HG02840 (cell line): ENCODE results near the gene MYMK.

Source experiments
- ATAC-seq: cut with Tn5 transposase; IDR thresholded peaks from one replicate; pipeline ENCODE4 v1.9.1; 2021; ENCODE audit warnings: mild to moderate bottlenecking, moderate library complexity, moderate number of reproducible peaks; ENCODE audit not compliant: unreplicated experiment, low FRiP score

MYMK gene

DNA sequence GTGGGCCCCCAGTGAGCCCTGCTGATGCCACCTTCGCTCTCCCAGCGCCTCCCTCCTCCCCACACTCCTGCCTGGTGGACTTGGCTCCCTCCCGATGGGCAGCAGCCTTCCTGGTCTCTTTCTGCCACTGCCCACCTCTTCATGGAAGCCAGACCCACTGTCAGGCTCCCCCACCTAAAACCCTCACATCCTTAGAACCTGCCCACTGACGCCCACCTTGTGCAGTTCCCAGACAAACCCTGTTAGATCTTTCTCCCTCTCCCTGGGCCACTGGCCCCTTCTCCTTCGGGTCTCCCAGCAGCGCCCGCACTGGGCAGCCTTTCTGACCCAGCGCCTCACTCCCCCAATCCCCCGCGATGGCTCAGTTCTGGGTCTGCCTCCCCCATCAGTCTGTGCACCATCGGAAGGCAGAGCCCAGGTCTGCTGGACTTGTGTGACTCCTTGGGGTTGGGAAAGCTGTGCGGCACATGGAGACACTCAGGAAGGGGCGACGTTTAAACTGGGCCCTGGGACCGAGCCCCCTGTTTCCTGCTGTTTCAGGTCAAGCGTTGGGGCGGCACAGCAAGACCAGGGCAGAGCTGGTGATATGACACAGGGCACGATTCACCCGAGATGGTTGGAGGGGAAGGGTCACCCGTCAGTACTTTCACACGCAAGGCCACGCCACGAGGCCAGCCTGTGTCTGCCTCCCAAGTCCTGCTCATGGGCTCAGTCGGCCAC, 17.4 kb downstream of the MYMK start:
- ATAC-seq: no peak

GRCh38 chr9:133506653-133507038, 18.1 kb downstream of the MYMK start:
- no peak for ATAC-seq

DNA sequence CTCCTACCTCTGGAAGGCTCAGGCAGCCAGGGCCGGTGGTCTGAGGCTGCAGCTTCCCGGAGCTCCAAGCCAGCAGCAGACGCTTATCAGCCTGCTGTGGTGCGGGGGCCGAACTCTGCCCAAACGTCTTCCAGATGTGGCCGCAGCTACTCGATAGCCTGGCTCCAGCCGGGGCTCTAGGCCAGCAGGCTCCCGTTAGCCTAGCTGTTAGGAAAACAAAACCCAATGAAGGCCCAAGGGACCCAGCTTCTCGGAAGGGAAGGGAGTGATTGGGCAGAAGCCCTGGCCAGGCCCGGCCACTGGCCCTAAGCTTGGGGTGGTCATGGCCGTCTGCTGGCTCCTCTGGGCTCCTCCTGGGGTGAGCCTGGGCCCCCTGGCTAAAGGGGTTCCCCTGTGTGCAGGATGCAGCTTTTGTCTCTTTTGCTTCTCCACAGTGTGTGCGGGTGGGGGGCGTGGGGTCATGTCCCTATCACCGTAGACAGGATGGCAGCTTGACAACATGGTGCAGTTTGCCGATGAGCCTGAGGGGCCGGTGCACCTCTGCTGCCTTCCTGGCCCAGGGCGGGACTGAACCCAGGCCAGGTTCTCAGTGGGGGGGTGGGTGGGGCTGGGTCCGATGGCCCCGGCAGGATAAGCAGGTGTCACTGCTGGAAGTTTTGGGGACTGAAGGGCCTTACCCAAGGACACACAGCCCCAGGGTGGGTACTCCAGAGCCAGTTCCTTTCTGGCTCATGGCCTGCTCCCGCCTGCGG, 18.7 kb downstream of the MYMK start:
- ATAC-seq: no peak

DNA sequence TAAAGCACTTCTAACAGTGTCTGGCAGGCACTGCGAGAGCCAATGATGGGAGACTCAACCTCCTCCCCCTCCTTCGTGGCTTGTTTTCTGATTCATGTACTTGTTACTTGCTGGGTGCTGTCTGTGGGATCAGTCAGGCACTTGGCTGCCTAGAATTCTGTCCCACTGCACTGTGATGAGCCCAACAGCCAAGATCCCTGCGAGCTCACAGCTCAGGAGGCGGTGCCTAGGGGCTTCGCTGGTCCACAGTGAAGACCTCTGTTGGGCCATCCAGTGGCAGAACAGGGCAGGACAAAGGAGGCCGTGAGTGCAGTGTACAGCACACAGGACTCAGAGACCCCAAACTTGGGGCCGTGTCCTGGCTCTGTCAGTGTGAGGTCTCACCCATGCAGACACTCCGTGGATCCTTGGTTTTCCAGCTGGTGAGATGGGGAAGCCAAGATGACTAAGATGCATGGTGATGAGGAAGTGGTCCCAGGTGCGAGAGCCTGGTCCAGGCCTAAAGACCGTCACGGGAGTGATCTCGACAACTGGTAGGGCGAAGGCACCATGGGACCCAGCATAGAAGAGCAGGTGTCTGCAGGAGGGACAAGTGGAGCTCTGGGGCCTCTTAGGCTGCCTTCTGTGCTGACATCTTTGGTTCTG, 19.5 kb downstream of the MYMK start:
- ATAC-seq: no peak

DNA sequence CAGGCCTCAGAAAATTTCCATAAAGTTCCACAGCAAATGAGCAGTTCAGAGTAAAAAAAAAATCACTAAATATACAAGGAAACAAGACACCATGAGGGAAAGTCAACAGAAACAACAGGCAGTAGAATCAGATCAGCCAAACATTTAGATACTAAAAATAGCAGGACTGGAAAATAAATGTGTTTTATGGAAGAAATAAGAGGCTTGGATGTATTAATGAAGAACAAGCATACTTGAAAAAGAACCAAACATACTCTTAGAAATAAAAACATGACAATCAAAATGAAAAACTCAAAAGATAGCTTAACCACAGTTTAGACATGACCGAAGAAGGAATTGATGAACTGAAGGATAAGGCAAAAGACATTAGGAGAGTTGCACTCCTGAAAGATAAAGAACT, 22.6 kb downstream of the MYMK start:
- ATAC-seq: no peak

DNA sequence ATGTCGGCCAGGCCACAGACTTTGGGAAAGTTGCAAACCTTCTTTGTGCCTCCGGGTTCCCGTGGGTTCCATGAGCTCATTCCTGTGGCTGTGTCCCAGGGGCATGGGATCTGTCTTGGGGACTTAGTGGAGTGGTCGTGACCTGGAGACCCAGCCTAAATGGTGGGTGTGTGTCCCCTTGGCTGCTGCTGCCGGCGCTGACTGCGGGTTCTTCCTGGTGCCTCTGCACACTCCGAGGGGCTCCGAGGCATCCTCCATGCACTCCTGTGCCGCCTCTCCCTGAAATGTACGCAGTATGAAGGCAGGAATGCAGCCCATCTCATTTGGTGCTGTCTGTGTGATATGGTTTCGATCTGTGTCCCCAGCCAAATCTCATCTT, 24.9 kb downstream of the MYMK start:
- no peak for ATAC-seq

GRCh38 chr9:133499132-133499891, 25.4 kb downstream of the MYMK start:
- no peak for ATAC-seq

GRCh38 chr9:133496861-133497842, 27.6 kb downstream of the MYMK start:
- ATAC-seq: no peak

GRCh38 chr9:133495327-133496293, 29.1 kb downstream of the MYMK start:
- no peak for ATAC-seq

- no peak for ATAC-seq
Measured at GRCh38 chr9:133494636-133495326, 30.0 kb downstream of the MYMK start.

- ATAC-seq: no peak
Measured at GRCh38 chr9:133493845-133494540, 30.8 kb downstream of the MYMK start.

DNA sequence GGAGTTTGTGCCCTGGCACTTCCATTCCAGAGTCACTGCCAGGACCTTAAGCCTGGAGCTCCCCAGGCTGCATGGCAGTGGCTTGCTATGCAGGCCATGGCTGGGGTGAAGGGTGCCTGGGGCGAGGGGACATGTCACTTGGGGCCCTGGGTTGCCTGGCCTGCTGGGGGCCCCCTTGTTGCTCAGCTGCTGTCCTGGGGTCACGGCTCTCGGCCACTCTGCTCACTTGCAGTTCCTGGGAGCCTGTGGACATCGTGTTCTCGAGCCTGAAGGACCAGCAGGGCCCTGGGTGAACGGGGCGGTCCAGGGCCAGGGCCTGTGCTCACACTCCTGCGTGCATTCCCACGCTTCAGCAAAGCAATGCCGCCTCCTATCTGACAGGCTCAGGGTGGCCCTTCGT, 31.3 kb downstream of the MYMK start:
- ATAC-seq: no peak

DNA sequence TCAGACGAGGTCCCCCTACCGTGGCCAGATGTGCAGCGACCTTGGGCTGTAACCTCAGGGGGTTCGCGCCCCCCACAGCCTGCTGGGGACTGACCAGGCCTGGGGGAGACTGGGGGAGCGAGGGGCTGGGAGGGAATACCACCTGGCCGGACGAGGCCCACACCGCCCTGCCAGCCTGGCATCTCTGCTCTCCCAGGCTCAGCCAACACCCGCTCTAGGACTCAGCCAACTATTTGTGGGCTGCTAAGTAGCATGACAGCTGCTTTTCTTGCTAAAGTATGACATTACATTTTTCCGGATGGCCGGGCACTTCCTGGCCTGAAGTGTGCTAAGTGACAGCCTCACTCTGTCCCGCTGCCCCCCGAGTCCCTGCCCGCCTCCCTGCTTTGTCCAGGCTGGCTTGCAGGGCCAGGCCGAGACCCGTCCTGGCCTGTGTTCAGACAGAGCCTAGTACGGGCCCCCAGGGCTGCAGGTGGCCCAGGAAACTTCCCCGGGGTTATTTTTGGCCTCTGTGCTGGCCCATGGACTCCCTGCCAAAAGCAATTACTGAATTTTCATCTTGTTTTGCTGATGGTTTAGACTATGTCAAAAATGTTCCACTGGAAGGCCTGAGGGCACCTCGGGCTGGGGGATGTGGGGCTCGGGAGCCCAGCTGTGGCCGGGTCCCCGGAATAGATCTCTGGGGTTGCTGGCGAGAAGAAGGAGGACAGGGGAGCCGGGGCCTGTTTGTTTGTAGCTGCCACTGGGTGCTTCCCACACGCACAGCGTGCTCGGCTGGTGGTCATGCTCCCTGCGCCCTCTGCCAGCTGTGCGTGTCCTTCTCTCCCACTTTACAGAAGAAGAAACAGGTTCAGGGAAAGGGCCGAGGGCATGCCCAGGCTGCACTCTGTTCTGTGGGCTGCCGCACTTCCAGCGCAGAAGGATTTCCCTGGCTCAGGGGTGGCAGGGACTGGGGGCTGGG, 32.4 kb downstream of the MYMK start:
- no peak for ATAC-seq

- no peak for ATAC-seq
Measured at GRCh38 chr9:133491656-133491925, 33.2 kb downstream of the MYMK start.

DNA sequence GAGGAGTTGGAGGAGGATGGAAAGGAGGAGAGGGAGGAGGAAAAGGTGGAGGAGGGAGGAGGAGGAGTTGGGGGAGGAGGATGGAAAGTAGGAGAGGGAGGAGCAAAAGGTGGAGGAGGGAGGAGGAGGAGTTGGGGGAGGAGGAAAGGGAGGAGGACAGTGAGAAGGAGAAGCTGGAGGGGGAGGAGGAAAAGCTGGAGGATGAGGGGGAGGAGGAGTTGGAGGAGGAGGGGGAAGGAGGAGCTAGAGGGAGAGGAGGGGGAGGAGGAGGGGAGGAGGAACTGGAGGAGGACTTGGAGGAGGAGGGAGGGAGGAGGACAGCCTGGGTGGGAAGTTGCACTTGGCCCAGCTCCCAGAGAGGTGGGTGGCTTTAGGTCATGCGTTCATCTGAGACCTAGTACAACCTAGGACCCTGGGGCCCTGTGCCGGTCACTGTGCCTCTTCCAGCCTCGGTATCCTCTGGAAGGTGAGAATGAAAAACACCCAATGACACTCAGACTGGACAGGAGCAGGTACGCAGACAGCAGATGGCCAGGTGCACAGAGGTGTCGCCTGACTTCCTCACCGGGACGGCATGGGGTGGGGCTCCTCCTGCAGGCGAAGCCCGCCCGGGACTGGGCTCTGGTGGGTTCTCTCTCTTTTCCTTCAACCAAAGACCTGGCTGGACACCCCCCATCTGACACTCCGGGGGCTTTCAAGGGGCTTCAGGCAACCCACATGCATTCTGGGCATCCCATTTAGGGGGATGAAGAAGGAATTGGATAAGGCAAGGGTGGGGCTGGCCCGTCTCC, 33.7 kb downstream of the MYMK start:
- ATAC-seq: no peak

DNA sequence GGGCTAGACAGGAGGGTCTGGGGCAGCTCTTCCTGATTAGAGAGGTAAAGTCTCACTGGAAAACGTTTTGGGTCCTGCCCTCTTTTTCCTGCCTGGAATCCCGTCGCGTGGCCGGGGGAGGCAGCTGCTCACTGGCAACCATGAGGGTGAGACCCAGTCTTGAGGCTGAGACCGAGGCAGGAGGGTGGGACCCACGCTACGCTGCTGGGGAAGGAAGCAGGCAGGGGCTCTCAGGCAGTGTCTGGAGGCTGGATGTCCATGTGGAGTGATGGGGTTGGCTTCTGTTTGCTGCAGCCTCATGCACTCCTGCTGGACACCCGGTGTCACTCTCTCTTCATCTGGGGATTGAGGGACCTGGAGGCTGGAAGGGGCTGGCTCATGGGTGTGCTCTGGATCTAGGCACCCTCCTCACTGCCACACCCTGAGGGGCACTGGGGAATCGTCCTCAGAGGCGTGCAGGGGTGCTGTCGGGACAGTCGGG, 34.5 kb downstream of the MYMK start:
- ATAC-seq: no peak
